ENCODE measurements around the gene TMC1. TPM values are rescaled to one million over a fixed set of nuclear protein-coding genes. Genes with fewer than 3 reads are reported as not detected.

Gene TMC1
- total and polyA plus RNA-seq, 2 of the 13 experiments (the other 11 are each of a cell fraction or from before 2014, with no cell fraction given), result 0.02 to 0.03 TPM

DNA sequence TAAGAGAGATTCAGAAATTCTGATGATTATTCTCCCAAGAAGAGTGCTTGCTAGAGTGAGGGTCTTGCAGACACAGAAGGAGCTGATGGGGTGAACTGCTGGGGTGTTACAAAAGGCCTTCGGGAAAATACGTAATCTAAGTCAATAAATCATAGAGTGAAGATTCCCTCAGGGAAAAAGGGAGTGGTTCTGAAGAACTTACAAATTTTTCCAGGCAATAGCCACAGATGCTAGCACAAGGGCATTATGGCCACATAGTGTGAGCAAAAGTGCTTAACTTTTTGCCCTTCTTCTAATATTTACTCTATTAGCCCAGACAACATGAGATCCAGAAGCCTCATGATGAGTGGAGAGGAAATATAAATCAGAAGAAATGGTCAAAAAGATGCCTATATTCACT lies 137.3 kb downstream of the TMC1 start:
- Histone ChIP-seq H4K20me1 (ENCODE audit: insufficient read depth, low read length) (no peaks in the 10 kb centered on the region), H3K27me3 (ENCODE audit: control insufficient read depth in 1 of 2, insufficient read depth in 2 of 2, low read length in 2 of 2) (no peaks in the 10 kb centered on the region), H3K4me2 (ENCODE audit: low read depth, low read length) (no peak overlapping the region), H3K9ac (ENCODE audit: insufficient read depth, low read depth, low read length) (no peak overlapping the region), H2AFZ (ENCODE audit: low read length) (no peak overlapping the region), H3K27ac (ENCODE audit: extremely low read length, insufficient read depth, low read length) (no peak overlapping the region), H3K79me2 (ENCODE audit: insufficient read depth, low read length) (no peaks in the 10 kb centered on the region), H3K4me3 (replicated peaks in 1 of 3; ENCODE audit: insufficient read depth in 1 of 3, low read depth in 2 of 3, low read length in 3 of 3) (no peak overlapping the region), H3K4me1 (ENCODE audit: insufficient read depth, low read length) (no peaks in the 10 kb centered on the region), H3K9me3 (ENCODE audit: low read length) (no peaks in the 10 kb centered on the region), H3K36me3 (replicated peaks in 1 of 2; ENCODE audit: control insufficient read depth in 1 of 2, insufficient read depth in 2 of 2, low read length in 2 of 2) (no peaks in the 10 kb centered on the region)
- in situ Hi-C loops (cut with HindIII; ENCODE audit: extremely low pct_ligation_motif_present, low pct_unique_long_range_greater_than_20kb) (no loop called here), intact Hi-C loops (cut with micrococcal nuclease; ENCODE audit: unreplicated experiment) (no loop called here)
- FAIRE-seq (no peak), ATAC-seq (no peak), DNase-seq (ENCODE audit: low spot score) (no peak)
- TF ChIP-seq, protein P1, sequence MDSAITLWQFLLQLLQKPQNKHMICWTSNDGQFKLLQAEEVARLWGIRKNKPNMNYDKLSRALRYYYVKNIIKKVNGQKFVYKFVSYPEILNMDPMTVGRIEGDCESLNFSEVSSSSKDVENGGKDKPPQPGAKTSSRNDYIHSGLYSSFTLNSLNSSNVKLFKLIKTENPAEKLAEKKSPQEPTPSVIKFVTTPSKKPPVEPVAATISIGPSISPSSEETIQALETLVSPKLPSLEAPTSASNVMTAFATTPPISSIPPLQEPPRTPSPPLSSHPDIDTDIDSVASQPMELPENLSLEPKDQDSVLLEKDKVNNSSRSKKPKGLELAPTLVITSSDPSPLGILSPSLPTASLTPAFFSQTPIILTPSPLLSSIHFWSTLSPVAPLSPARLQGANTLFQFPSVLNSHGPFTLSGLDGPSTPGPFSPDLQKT (CRISPR knock-in tag; IDR thresholded peaks at IDR 0.05; ENCODE audit: borderline replicate concordance), result no peak
- TF ChIP-seq ZNF530 (CRISPR knock-in tag; IDR thresholded peaks at IDR 0.05; ENCODE audit: low read depth) (no peak), ZFYVE20 (CRISPR knock-in tag; IDR thresholded peaks at IDR 0.05; ENCODE audit: borderline replicate concordance, low read depth) (no peak), GABPA (IDR thresholded peaks at IDR 0.05; ENCODE audit: low read depth, low read length) (no peak), GABPA (CRISPR knock-in tag; IDR thresholded peaks at IDR 0.05; ENCODE audit: low read depth) (no peak), PAWR (CRISPR knock-in tag; IDR thresholded peaks at IDR 0.05; ENCODE audit: borderline replicate concordance) (no peak), ZNF768 (CRISPR knock-in tag; IDR thresholded peaks at IDR 0.05) (no peak), KLF12 (CRISPR knock-in tag; IDR thresholded peaks at IDR 0.05; ENCODE audit: borderline replicate concordance) (no peak), HNRNPUL1 (IDR thresholded peaks at IDR 0.05; ENCODE audit: low read depth, low read length) (no peak), ISX (CRISPR knock-in tag; conservative IDR thresholded peaks at IDR 0.05) (no peak), ZNF660 (CRISPR knock-in tag; IDR thresholded peaks at IDR 0.05; ENCODE audit: borderline replicate concordance, low read depth) (no peak), ZNF331 (CRISPR knock-in tag; IDR thresholded peaks at IDR 0.05) (no peak), ZNF616 (CRISPR knock-in tag; IDR thresholded peaks at IDR 0.05; ENCODE audit: low read depth) (no peak), BRCA1 (CRISPR knock-in tag; IDR thresholded peaks at IDR 0.05) (no peak)
- ChIA-PET CTCF (ENCODE audit: low intra/inter-chr PET ratio, low total read pairs) (no interaction called here), POLR2A (no interaction called here)
- no TSS peak for BruUV-seq (replicated peaks)
- WGBS (ENCODE audit: low lambda C conversion rate), result 7% methylated on average over 2 of the region's 2 CpGs

Data from HepG2 (cell line).